AG09309 (cell line): ENCODE results near the gene ACSS2.

Experiments
- DNase-seq: peaks from one replicate; pipeline ENCODE4 v3.0.0-alpha.2; 2010; ENCODE audit warnings: low read depth
- H3K4me3 ChIP-seq: 2 replicates; pipeline ENCODE4 v1.5.1; 2011; ENCODE audit warnings: mild to moderate bottlenecking, low read depth, low read length, moderate library complexity; ENCODE audit not compliant: control insufficient read depth
- TF ChIP-seq, protein P1 (sequence below): IDR thresholded peaks from 2 replicates; pipeline ENCODE4 v1.5.1; 2011; ENCODE audit warnings: mild to moderate bottlenecking, low read depth, low read length, inconsistent platforms; ENCODE audit not compliant: insufficient read depth, control insufficient read depth; ENCODE audit errors: missing control alignments

Gene ACSS2

DNA sequence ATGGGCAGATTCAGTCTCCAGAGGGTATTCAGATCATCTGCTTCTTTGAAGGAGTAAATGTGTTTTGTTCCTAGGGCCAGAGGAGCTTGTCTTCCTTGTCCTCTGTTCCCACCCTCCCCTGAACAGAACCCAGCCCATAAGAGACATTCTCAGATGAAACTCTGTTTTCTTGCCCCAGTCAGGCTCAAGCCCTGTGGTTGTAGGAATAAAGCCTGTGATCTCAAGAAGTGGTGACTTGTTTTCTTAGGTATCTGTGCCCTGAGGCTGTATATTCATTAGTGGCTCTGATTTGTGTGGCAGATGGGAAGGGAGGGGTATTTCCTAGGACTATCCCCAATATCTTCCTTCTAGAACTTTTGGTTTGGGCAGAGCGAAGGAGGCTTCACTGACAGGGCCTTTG lies 51.3 kb downstream of the ACSS2 start:
- H3K4me3 ChIP-seq, result no peak overlapping the region
- TF ChIP-seq, protein P1, sequence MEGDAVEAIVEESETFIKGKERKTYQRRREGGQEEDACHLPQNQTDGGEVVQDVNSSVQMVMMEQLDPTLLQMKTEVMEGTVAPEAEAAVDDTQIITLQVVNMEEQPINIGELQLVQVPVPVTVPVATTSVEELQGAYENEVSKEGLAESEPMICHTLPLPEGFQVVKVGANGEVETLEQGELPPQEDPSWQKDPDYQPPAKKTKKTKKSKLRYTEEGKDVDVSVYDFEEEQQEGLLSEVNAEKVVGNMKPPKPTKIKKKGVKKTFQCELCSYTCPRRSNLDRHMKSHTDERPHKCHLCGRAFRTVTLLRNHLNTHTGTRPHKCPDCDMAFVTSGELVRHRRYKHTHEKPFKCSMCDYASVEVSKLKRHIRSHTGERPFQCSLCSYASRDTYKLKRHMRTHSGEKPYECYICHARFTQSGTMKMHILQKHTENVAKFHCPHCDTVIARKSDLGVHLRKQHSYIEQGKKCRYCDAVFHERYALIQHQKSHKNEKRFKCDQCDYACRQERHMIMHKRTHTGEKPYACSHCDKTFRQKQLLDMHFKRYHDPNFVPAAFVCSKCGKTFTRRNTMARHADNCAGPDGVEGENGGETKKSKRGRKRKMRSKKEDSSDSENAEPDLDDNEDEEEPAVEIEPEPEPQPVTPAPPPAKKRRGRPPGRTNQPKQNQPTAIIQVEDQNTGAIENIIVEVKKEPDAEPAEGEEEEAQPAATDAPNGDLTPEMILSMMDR, result no peak
- peak; percentile 18 for DNase-seq

DNA sequence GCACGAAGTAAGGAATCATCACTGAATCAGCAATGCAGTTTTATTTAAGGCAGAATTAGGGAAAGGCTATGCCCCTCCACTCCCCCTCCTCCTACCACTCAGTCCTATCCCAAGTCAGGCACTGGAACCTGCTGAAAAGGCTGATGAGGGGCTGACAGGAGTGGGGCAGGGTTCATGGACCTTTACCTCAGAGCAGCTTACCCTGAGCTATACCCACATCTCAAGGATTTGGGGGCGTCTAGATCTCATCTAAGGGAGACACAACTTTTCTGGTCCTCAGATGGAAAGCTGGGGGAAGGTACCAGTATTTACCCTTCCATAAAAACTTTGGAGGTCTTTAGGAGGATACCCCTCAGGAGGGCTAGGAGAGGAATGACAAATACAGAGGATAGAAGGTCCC lies 52.0 kb downstream of the ACSS2 start:
- TF ChIP-seq, protein P1, result no peak
- no peak overlapping the region for H3K4me3 ChIP-seq
- no peak for DNase-seq

DNA sequence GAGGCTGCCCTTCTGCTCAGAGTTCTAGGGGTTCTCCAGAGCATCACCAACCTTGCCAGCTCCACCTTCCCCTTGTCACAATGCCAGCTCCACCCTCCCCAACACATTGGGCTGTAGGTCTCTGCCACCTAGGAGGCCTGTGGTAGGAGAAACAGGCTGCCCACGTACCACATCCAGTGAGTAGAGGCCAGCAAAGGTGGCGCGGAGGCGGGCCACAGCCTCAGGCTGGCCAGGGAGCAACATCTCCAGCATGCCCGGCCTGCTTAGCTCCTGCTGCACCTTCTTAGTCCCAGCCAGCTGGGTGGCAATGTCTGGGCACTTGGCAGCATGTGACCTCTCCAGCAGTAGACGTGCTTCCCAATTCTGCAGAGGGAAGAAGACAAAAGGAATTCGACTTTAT lies 55.4 kb downstream of the ACSS2 start:
- TF ChIP-seq, protein P1, result no peak

DNA sequence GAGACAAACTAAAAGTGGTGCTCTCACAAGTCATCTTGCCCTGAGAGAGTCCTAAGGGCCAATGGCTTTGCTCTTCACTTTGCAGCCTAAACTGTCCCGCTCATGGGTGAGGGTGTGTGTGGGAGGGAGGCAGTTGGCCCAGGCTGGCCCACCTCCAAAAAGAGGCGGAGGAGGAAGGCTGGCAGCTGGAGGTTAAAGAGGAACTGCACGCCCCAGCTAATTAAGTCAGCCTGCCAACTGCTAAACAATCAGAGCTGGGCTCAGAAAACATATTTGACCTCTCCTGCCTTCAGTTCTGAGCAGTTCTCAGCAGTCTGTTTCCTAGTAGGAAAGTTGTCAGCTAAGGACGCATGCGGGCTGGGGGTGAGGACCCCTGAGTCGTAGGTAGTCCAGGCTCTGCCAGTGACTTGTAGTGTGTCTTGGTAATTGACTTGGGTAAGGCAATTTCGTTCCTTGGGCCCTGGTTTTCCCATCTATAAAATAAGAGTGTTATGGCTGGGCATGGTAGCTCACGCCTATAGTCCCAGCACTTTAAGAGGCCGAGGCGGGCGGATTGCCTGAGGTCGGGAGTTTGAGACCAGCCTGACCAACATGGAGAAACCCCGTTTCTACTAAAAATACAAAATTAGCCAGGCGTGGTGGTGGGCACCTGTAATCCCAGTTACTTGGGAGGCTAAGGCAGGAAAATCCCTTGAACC lies 62.2 kb downstream of the ACSS2 start:
- TF ChIP-seq, protein P1, result no peak
- no peak for DNase-seq
- no peak overlapping the region for H3K4me3 ChIP-seq

More for the DNA sequence above, 55.4 kb downstream of the ACSS2 start:
- H3K4me3 ChIP-seq, result no peak overlapping the region
- no peak for DNase-seq

DNA sequence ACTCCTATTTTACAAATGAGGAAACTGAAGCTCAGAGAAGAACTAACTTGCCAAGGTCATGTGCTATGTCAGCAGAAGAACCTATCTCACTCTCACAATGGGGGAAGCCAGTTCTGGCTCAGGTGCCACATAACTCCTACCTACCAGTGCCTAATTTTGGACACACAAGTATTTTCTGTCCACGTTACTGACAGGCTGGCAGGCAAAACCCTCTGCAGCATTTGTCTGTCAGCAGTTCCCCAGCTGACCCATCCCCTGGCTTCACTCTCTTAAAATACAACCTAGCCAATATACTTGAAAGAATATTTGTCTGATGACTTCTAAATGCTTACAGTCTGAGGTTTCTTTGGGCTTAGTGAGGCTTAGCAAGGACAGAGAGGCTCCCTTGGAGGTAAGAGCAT lies 63.7 kb downstream of the ACSS2 start:
- H3K4me3 ChIP-seq, result no peak overlapping the region
- DNase-seq, result no peak
- TF ChIP-seq, protein P1, result no peak

DNA sequence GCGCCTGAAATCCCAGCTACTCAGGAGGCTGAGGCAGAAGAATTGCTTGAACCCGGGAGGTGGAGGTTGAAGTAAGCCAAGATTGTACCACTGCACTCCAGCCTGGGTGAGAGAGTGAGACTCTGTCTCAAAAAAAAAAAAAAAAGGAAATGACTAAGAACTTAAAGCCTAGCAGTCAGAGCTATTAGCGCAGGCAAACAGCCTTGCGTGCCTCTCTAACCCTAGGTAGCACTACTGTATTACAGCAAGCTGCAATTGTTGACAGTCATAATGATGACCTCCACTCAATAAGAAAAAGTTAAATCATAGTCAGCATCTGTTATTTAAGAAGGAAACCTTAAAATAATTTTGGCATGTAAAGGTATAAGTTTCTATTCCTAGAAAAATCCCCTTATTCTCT lies 64.8 kb downstream of the ACSS2 start:
- no peak for DNase-seq
- no peak overlapping the region for H3K4me3 ChIP-seq
- TF ChIP-seq, protein P1, result no peak

DNA sequence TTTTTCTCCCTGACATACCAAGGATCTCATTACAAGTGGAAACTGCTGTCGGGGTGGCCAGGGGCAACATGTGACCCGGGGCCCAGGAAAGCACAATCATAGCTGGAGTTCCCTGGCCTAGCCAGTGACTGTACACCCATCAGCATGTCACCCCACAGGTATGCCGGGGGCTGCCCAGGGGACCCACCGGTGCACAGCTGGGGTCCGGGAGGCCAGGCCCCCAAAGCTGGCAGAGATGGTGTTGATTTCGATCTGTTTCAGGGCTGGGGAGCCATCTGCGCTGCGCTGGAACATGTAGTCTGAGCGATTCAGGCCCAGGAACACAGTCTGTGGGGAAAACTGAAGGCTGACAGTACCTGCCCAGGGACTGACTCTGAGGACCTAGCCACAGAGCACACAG lies 65.9 kb downstream of the ACSS2 start:
- DNase-seq, result no peak
- TF ChIP-seq, protein P1, result no peak

More for the DNA sequence above, 65.9 kb downstream of the ACSS2 start:
- no peak overlapping the region for H3K4me3 ChIP-seq
